DOHH2 (cell line): Measurements from ENCODE around the gene GLYATL1.

Source experiments
- H3F3A ChIP-seq: fragments of 200-600 bp; sonication (generic), shearing (Covaris generic); 2 replicates; pipeline ENCODE4 v1.6.0; 2016; ENCODE audit warnings: antibody characterized with exemption, mild to moderate bottlenecking; ENCODE audit not compliant: control insufficient read depth, insufficient read depth
- H3K27ac ChIP-seq: fragments of 200-600 bp; sonication (generic); 2 replicates; pipeline ENCODE4 v1.5.1; 2014; ENCODE audit warnings: low read depth, mild to moderate bottlenecking, low read length, moderate library complexity
- H3K27me3 ChIP-seq: fragments of 200-600 bp; sonication (generic); 2 replicates; pipeline ENCODE4 v1.6.1; 2014; ENCODE audit warnings: mild to moderate bottlenecking, low read length, mixed read lengths; ENCODE audit not compliant: control insufficient read depth
- H3K36me3 ChIP-seq: fragments of 200-600 bp; sonication (generic); 2 replicates; pipeline ENCODE4 v1.6.1; 2014; ENCODE audit warnings: mild to moderate bottlenecking, low read length, moderate library complexity, mixed read lengths; ENCODE audit not compliant: control insufficient read depth
- H3K4me1 ChIP-seq: fragments of 200-600 bp; sonication (generic); 2 replicates; pipeline ENCODE4 v1.6.1; 2014; ENCODE audit warnings: mild to moderate bottlenecking, low read length, mixed read lengths; ENCODE audit not compliant: control insufficient read depth
- H3K4me2 ChIP-seq: fragments of 200-600 bp; sonication (generic); 2 replicates; pipeline ENCODE4 v1.6.0; 2014; ENCODE audit warnings: mild to moderate bottlenecking, low read length, moderate library complexity
- H3K4me3 ChIP-seq: fragments of 200-600 bp; sonication (generic); 2 replicates; pipeline ENCODE4 v1.5.1; 2014; ENCODE audit warnings: mild to moderate bottlenecking, low read length, mixed read lengths
- H3K79me2 ChIP-seq: fragments of 200-600 bp; sonication (generic); 2 replicates; pipeline ENCODE4 v1.6.1; 2014; ENCODE audit warnings: mild to moderate bottlenecking, low read length, mixed read lengths; ENCODE audit not compliant: control insufficient read depth
- H3K9me2 ChIP-seq: fragments of 200-600 bp; sonication (generic); replicated peaks from 2 replicates; pipeline ENCODE4 v1.6.1; 2014; ENCODE audit warnings: mild to moderate bottlenecking, low read length, mixed read lengths; ENCODE audit not compliant: control insufficient read depth
- H3K9me3 ChIP-seq: fragments of 200-600 bp; sonication (generic); 2 replicates; pipeline ENCODE4 v1.6.1; 2014; ENCODE audit warnings: antibody characterized with exemption, low read length, mixed read lengths; ENCODE audit not compliant: control insufficient read depth, insufficient read depth
- H4K20me1 ChIP-seq: fragments of 200-600 bp; sonication (generic); 2 replicates; pipeline ENCODE4 v1.6.0; 2014; ENCODE audit warnings: low read depth, mild to moderate bottlenecking, antibody characterized with exemption, low read length, moderate library complexity; ENCODE audit not compliant: control insufficient read depth, insufficient read depth
- EZH2phosphoT487 ChIP-seq: fragments of 200-600 bp; sonication (generic); IDR thresholded peaks from 2 replicates; pipeline ENCODE4 v1.6.1; 2017; ENCODE audit warnings: borderline replicate concordance, mild to moderate bottlenecking, antibody characterized with exemption, low read length, moderate library complexity, mixed read lengths
- TF ChIP-seq, protein P1 (sequence below): fragments of 200-600 bp; sonication (generic); IDR thresholded peaks from one replicate; pipeline ENCODE4 v1.5.1; 2014; ENCODE audit warnings: antibody characterized with exemption, mild to moderate bottlenecking, low read depth, low read length; ENCODE audit not compliant: poor library complexity, severe bottlenecking

The GLYATL1 gene

GRCh38 chr11:58919561-58919960, 19.7 kb upstream of the GLYATL1 start:
- Histone ChIP-seq H3K27ac (no peak overlapping the region), H3K79me2 (no peaks in the 10 kb centered on the region)

GRCh38 chr11:58919980-58920379, 19.3 kb upstream of the GLYATL1 start:
- no peaks in the 10 kb centered on the region for H3K27me3 ChIP-seq
- no peaks in the 10 kb centered on the region for H4K20me1 ChIP-seq
- H3K4me2 ChIP-seq = no peak overlapping the region
- no peaks in the 10 kb centered on the region for H3K36me3 ChIP-seq
- H3K4me1 ChIP-seq = peaks cover 11% of the 10 kb centered on the region
- H3K9me3 ChIP-seq = peaks cover 30% of the 10 kb centered on the region
- no peak overlapping the region for H3K4me3 ChIP-seq
- no peaks in the 10 kb centered on the region for H3K79me2 ChIP-seq
- no peak overlapping the region for H3K27ac ChIP-seq
- no peaks in the 10 kb centered on the region for H3F3A ChIP-seq
- no peak for TF ChIP-seq EZH2phosphoT487
- TF ChIP-seq, protein P1, sequence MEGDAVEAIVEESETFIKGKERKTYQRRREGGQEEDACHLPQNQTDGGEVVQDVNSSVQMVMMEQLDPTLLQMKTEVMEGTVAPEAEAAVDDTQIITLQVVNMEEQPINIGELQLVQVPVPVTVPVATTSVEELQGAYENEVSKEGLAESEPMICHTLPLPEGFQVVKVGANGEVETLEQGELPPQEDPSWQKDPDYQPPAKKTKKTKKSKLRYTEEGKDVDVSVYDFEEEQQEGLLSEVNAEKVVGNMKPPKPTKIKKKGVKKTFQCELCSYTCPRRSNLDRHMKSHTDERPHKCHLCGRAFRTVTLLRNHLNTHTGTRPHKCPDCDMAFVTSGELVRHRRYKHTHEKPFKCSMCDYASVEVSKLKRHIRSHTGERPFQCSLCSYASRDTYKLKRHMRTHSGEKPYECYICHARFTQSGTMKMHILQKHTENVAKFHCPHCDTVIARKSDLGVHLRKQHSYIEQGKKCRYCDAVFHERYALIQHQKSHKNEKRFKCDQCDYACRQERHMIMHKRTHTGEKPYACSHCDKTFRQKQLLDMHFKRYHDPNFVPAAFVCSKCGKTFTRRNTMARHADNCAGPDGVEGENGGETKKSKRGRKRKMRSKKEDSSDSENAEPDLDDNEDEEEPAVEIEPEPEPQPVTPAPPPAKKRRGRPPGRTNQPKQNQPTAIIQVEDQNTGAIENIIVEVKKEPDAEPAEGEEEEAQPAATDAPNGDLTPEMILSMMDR = no peak
- H3K9me2 ChIP-seq = no peaks in the 10 kb centered on the region

More at GRCh38 chr11:58919561-58919960, 19.7 kb upstream of the GLYATL1 start:
- H3K4me2 ChIP-seq = no peak overlapping the region
- H3K4me3 ChIP-seq = no peak overlapping the region
- H3K9me2 ChIP-seq = no peaks in the 10 kb centered on the region
- H3K27me3 ChIP-seq = no peaks in the 10 kb centered on the region
- no peak for TF ChIP-seq EZH2phosphoT487
- TF ChIP-seq, protein P1 = no peak
- H3K4me1 ChIP-seq = peaks cover 11% of the 10 kb centered on the region
- no peaks in the 10 kb centered on the region for H3F3A ChIP-seq
- H3K9me3 ChIP-seq = peaks cover 30% of the 10 kb centered on the region
- no peaks in the 10 kb centered on the region for H4K20me1 ChIP-seq
- H3K36me3 ChIP-seq = no peaks in the 10 kb centered on the region

- peaks cover 22% of the 10 kb centered on the region for H3K9me3 ChIP-seq
- H3K27me3 ChIP-seq = no peaks in the 10 kb centered on the region
- no peak for TF ChIP-seq EZH2phosphoT487
- TF ChIP-seq, protein P1 = no peak
- no peak overlapping the region for H3K4me2 ChIP-seq
- H3K27ac ChIP-seq = no peak overlapping the region
- no peaks in the 10 kb centered on the region for H4K20me1 ChIP-seq
- no peaks in the 10 kb centered on the region for H3K36me3 ChIP-seq
- no peaks in the 10 kb centered on the region for H3K79me2 ChIP-seq
- H3K4me1 ChIP-seq = peaks cover 14% of the 10 kb centered on the region
- H3K4me3 ChIP-seq = no peak overlapping the region
- no peaks in the 10 kb centered on the region for H3F3A ChIP-seq
- no peaks in the 10 kb centered on the region for H3K9me2 ChIP-seq
Measured at GRCh38 chr11:58921778-58922390, 17.4 kb upstream of the GLYATL1 start.
